Panc1 (cell line): ENCODE data around the gene PAX7.

Experiments
- POLR2AphosphoS5 ChIP-seq: IDR thresholded peaks from 2 replicates; pipeline ENCODE4 v1.6.1; 2012; ENCODE audit warnings: mild to moderate bottlenecking, low read depth, low read length, moderate library complexity
- SIN3A ChIP-seq: IDR thresholded peaks from 2 replicates; pipeline ENCODE4 v1.6.1; 2012; ENCODE audit warnings: low read depth, mild to moderate bottlenecking, low read length, moderate library complexity, borderline replicate concordance; ENCODE audit not compliant: insufficient read depth
- TF ChIP-seq, protein P1 (sequence below): fragments of 450-650 bp; IDR thresholded peaks from 2 replicates; pipeline ENCODE4 v1.5.1; 2017; ENCODE audit warnings: mild to moderate bottlenecking
- TF ChIP-seq, protein P2 (sequence below), 2 experiments: IDR thresholded peaks; 2 replicates each; pipeline ENCODE4 v1.6.1; 2011 to 2012; ENCODE audit warnings: low read depth in 2 of 2, control low read depth in 1 of 2, low read length in 1 of 2, mild to moderate bottlenecking in 1 of 2, moderate library complexity in 1 of 2; ENCODE audit not compliant: insufficient read depth in 1 of 2

DNA sequence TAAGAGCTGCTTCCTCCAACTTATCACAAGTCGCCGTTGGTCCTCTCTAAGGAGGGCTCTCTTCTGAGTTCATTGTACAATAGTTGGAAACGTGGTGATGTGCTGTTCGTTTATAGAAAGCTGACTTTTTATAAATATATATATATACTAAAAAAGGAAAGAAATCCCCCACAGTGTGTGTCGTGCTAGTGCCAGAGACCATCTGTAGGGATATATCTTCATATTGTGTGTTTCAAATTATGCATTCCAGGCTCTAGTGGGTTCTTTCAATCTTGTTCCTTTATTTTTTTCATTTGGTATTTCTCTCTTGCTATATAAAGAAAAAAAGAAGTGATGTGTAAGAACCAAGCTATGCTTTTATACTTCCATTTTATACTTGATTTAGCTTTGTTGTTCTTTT, 117.0 kb downstream of the PAX7 start:
- TF ChIP-seq, protein P1, sequence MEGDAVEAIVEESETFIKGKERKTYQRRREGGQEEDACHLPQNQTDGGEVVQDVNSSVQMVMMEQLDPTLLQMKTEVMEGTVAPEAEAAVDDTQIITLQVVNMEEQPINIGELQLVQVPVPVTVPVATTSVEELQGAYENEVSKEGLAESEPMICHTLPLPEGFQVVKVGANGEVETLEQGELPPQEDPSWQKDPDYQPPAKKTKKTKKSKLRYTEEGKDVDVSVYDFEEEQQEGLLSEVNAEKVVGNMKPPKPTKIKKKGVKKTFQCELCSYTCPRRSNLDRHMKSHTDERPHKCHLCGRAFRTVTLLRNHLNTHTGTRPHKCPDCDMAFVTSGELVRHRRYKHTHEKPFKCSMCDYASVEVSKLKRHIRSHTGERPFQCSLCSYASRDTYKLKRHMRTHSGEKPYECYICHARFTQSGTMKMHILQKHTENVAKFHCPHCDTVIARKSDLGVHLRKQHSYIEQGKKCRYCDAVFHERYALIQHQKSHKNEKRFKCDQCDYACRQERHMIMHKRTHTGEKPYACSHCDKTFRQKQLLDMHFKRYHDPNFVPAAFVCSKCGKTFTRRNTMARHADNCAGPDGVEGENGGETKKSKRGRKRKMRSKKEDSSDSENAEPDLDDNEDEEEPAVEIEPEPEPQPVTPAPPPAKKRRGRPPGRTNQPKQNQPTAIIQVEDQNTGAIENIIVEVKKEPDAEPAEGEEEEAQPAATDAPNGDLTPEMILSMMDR, result no peak
- no peak for TF ChIP-seq SIN3A
- TF ChIP-seq, protein P2, sequence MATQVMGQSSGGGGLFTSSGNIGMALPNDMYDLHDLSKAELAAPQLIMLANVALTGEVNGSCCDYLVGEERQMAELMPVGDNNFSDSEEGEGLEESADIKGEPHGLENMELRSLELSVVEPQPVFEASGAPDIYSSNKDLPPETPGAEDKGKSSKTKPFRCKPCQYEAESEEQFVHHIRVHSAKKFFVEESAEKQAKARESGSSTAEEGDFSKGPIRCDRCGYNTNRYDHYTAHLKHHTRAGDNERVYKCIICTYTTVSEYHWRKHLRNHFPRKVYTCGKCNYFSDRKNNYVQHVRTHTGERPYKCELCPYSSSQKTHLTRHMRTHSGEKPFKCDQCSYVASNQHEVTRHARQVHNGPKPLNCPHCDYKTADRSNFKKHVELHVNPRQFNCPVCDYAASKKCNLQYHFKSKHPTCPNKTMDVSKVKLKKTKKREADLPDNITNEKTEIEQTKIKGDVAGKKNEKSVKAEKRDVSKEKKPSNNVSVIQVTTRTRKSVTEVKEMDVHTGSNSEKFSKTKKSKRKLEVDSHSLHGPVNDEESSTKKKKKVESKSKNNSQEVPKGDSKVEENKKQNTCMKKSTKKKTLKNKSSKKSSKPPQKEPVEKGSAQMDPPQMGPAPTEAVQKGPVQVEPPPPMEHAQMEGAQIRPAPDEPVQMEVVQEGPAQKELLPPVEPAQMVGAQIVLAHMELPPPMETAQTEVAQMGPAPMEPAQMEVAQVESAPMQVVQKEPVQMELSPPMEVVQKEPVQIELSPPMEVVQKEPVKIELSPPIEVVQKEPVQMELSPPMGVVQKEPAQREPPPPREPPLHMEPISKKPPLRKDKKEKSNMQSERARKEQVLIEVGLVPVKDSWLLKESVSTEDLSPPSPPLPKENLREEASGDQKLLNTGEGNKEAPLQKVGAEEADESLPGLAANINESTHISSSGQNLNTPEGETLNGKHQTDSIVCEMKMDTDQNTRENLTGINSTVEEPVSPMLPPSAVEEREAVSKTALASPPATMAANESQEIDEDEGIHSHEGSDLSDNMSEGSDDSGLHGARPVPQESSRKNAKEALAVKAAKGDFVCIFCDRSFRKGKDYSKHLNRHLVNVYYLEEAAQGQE (IDR thresholded peaks at IDR 0.05; ENCODE audit: insufficient read depth in 1 of 2, low read depth in 2 of 2, low read length in 1 of 2), result no peak
- no peak for TF ChIP-seq POLR2AphosphoS5
